Activated T-cell treated with anti-CD3 and anti-CD28 coated beads, Interleukin-2, amount 50 U/mL, for 4 hours (primary cell): Measurements from ENCODE around the gene TMEM132C. TPM values are rescaled to one million over a fixed set of nuclear protein-coding genes. Genes with fewer than 3 reads are reported as not detected.

Source experiments
- ATAC-seq, 2 donors: fragments of 200-7000 bp; cut with Tn5 transposase; one replicate each; pipeline ENCODE4 v1.10.0; 2021
- DNase-seq: peaks from one replicate; pipeline ENCODE4 v3.0.0-alpha.2; 2020
- H3K27me3 Mint-ChIP-seq: one replicate; pipeline ENCODE4 v1.8.0; 2021; ENCODE audit warnings: low read depth, mixed read lengths
- H3K36me3 Mint-ChIP-seq: one replicate; pipeline ENCODE4 v1.8.0; 2022; ENCODE audit warnings: mixed read lengths; ENCODE audit not compliant: insufficient read depth
- H3K4me1 Mint-ChIP-seq: one replicate; pipeline ENCODE4 v1.8.0; 2021; ENCODE audit warnings: low read depth, mixed read lengths
- H3K4me3 Mint-ChIP-seq: one replicate; pipeline ENCODE4 v1.8.0; 2021; ENCODE audit warnings: mild to moderate bottlenecking, moderate library complexity, mixed read lengths
- H3K9me3 Mint-ChIP-seq: one replicate; pipeline ENCODE4 v1.8.0; 2021; ENCODE audit warnings: mixed read lengths
- total RNA-seq, 3 donors: library from RNA; stranded (reverse); gene quantifications; one replicate each; pipeline ENCODE4 v1.2.1, GENCODE V29; 2021

Gene TMEM132C
- total RNA-seq, 3 donors from 2014 or later, result not detected

DNA sequence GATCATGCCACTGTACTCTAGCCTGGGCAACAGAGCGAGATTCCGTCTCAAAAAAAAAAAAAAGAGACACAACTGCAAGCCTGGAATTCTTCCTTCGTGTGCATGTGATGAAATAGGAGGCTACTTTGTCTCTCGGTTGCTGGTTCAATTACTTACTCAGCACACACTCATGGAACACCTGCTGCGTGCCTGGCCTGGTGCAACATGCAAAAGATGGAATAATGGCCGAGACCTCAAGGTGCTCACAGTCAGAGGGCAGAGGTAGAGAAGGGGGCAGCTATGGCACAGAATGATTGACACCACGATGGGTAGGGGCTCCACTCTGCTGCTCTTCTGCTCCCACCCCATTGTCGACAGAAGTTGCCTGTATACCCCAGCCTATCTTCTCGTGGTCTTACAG lies 444.5 kb downstream of the TMEM132C start:
- ATAC-seq (no peak), DNase-seq (no peak)
- Mint-ChIP-seq H3K4me1 (no peaks in the 10 kb centered on the region), H3K27me3 (no peaks in the 10 kb centered on the region), H3K4me3 (no peak overlapping the region), H3K9me3 (peaks cover 3% of the 10 kb centered on the region), H3K36me3 (no peaks in the 10 kb centered on the region)

DNA sequence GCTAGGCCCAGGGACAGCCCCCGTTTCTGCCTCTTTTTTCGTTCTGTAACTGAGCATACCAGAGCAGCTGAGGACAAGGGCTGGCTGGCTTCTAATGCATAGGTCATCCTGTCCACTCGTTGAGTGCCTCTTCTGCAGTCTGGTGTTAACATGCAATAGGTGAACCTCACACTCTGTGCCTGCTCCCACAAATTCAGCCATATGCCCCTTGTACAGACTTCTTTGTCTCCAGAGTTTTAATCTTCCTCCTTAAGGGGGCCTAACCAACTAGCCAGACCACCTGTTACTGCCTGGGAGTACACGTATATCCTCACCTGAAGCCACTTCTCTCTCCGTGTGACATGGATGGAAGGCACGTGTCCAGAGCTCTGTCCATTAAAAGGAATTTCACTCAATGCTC lies 445.7 kb downstream of the TMEM132C start:
- Mint-ChIP-seq H3K4me3 (no peak overlapping the region), H3K4me1 (no peaks in the 10 kb centered on the region), H3K27me3 (no peaks in the 10 kb centered on the region), H3K36me3 (no peaks in the 10 kb centered on the region), H3K9me3 (peaks cover 6% of the 10 kb centered on the region)
- DNase-seq (no peak), ATAC-seq (no peak)

DNA sequence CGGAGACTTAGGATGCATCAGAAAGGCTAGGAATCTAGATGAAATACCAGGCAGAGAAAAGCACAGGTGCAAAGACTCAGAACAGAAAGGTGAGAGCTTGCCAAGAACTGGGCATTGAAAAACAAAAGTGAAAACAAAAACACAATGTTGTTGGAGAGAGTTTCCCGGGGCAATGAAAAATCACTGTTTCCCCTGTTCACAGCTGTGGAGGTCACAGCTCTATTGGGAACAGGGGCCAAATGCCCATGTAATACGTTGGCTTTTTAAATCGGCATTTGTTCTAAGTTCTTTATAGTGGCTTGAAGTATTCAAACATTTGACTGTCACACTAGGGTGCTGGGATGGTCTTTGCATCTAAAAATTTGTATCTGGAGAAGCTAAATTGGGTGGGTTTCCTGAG lies 448.5 kb downstream of the TMEM132C start:
- no peaks in the 10 kb centered on the region for H3K4me1 Mint-ChIP-seq
- no peak for ATAC-seq

DNA sequence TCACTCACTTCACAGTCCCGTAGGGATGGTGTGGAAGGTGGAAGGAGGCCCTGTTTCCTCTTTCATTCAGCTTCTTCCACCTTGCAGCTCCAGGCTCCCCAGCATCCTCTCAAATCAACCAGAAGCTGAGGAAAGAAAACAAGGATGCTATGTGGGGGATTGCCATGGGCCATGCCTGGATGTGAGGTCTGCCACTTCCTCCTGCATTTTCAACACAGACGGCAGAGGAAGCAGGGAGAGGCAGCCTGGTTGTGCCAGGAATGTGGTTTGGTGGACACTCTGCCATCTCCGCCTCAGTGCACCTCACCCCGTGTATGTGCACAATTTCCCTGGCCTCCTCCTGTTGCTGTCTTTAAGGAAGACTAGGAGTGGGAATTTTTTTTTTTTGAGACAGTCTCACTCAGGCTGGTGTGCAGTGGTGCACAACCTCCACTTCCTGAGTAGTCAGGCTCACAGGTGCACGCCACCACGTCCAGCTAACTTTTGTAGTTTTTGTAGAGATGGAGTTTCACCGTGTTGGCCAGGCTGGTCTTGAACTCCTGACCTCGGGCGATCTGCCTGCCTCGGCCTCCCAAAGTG lies 457.6 kb downstream of the TMEM132C start:
- DNase-seq (no peak), ATAC-seq (no peak)
- Mint-ChIP-seq H3K36me3 (no peaks in the 10 kb centered on the region), H3K27me3 (peaks cover 10% of the 10 kb centered on the region), H3K9me3 (no peaks in the 10 kb centered on the region), H3K4me3 (no peak overlapping the region), H3K4me1 (peaks cover 2% of the 10 kb centered on the region)

More for the DNA sequence above, 448.5 kb downstream of the TMEM132C start:
- Mint-ChIP-seq H3K4me3 (no peak overlapping the region), H3K9me3 (peaks cover 10% of the 10 kb centered on the region), H3K36me3 (no peaks in the 10 kb centered on the region), H3K27me3 (no peaks in the 10 kb centered on the region)
- DNase-seq, result no peak

DNA sequence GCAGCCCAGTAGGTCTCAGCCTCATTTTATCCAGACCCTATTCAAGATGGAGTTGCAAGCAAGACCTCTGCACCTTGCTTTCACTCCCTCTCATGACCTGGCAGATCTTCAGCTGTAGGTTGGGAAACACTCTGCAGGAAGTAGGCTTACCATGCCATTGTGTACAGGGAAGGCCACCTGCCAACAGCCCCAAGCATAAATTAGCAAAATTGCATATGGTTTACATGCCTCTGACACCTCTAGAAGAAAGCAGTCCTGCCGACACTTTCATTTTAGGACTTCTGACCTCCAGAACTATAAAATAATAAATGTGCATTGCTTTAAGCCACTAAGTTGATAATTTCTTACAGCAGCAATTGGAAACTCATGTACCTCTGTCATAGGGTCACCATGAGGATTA lies 459.9 kb downstream of the TMEM132C start:
- ATAC-seq (no peak), DNase-seq (no peak)
- H3K36me3 Mint-ChIP-seq, result no peaks in the 10 kb centered on the region
- H3K27me3 Mint-ChIP-seq, result peaks cover 11% of the 10 kb centered on the region
- no peak overlapping the region for H3K4me3 Mint-ChIP-seq
- no peaks in the 10 kb centered on the region for H3K9me3 Mint-ChIP-seq
- H3K4me1 Mint-ChIP-seq, result peaks cover 2% of the 10 kb centered on the region

DNA sequence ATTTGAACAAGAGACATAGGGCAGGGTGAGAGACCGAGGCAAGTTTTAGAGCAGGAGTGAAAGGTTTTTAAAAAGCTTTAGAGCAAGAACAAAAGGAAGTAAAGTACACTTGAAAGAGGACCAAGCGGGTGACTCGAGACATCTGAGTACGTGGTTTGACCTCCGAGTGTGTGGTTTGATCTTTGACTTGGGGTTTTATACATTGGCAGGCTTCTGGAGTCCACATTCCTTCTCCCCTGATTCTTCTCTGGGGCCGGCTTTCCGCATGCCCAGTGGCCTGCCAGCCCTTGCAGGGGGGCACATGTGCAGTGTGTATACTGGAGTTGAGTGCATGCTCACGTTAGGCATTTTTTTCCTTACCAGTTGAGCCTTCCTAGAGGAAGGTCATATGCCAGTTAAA lies 460.5 kb downstream of the TMEM132C start:
- no peaks in the 10 kb centered on the region for H3K36me3 Mint-ChIP-seq
- DNase-seq (no peak), ATAC-seq (no peak)
- H3K4me1 Mint-ChIP-seq, result peaks cover 2% of the 10 kb centered on the region
- H3K27me3 Mint-ChIP-seq, result peaks cover 11% of the 10 kb centered on the region
- H3K4me3 Mint-ChIP-seq, result no peak overlapping the region
- H3K9me3 Mint-ChIP-seq, result no peaks in the 10 kb centered on the region

DNA sequence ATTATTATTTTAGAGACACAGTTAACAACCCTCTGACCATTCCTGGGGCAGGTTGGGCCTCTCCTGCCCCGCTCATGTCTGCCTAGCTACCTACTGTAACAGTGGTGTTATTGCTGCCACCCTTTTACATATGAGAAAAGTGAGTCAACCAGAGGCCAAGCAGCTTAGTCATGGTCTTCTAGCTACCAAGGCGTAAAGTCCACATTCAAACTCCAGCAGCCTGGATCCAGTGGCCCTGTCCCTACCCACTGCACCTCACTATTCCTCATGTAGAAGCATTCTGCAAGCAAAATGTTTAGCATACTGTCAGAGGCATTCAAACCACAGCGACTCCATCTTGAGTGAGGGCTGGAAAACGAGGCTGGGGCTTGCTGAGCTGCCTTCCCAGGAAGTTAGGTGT lies 461.0 kb downstream of the TMEM132C start:
- no peak overlapping the region for H3K4me3 Mint-ChIP-seq
- ATAC-seq, result no peak
- peaks cover 11% of the 10 kb centered on the region for H3K27me3 Mint-ChIP-seq
- no peak for DNase-seq
- no peaks in the 10 kb centered on the region for H3K9me3 Mint-ChIP-seq
- H3K36me3 Mint-ChIP-seq, result no peaks in the 10 kb centered on the region
- H3K4me1 Mint-ChIP-seq, result peaks cover 2% of the 10 kb centered on the region

DNA sequence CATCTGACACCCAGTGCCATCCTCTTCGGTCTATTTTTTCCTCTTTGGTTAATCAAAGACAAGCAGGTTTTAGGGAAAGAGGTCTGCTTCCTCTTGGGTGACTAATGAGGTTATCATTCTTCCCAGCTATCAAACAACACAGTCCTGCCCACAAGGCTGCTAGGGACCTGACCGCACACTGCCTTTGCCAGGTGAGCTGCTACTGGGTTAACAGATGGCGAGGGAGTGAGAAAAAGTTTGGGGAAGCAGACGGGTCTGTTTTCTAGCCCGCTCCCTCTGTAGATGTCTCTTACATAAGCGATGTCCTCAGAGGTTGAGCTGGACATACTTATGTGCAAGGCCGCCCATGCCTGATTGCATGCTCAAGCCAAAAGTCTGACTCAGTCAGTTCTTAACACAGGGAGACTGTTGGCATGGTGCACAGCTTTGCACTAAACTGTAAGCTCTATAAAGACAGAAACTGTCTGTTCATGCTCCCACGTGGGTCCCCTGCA lies 462.7 kb downstream of the TMEM132C start:
- Mint-ChIP-seq H3K4me1 (peaks cover 2% of the 10 kb centered on the region), H3K27me3 (peaks cover 11% of the 10 kb centered on the region), H3K36me3 (no peaks in the 10 kb centered on the region), H3K4me3 (no peak overlapping the region), H3K9me3 (no peaks in the 10 kb centered on the region)
- ATAC-seq (no peak), DNase-seq (no peak)

DNA sequence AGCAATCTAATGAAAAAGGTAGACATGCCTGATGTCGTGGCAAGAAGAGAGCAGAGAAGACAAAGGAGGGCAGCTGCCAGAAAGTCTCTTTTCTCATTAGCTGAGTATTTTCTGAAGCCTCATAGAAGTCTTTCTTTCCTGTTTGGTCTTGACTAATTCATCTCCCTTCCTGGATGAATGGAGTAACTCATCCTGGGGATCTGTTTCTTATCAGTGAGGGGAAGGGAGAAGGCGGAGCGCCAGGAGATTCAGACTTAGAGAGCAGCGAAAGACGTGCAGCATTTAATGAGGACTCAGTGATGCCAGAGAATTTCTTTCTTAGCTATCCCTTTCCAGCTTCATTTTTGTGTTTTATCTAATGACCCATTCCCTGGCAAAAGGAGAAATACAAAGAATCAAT lies 467.4 kb downstream of the TMEM132C start:
- Mint-ChIP-seq H3K27me3 (peaks cover 3% of the 10 kb centered on the region), H3K9me3 (peaks cover 6% of the 10 kb centered on the region), H3K4me1 (no peaks in the 10 kb centered on the region), H3K4me3 (no peak overlapping the region), H3K36me3 (no peaks in the 10 kb centered on the region)
- no peak for DNase-seq
- no peak for ATAC-seq

DNA sequence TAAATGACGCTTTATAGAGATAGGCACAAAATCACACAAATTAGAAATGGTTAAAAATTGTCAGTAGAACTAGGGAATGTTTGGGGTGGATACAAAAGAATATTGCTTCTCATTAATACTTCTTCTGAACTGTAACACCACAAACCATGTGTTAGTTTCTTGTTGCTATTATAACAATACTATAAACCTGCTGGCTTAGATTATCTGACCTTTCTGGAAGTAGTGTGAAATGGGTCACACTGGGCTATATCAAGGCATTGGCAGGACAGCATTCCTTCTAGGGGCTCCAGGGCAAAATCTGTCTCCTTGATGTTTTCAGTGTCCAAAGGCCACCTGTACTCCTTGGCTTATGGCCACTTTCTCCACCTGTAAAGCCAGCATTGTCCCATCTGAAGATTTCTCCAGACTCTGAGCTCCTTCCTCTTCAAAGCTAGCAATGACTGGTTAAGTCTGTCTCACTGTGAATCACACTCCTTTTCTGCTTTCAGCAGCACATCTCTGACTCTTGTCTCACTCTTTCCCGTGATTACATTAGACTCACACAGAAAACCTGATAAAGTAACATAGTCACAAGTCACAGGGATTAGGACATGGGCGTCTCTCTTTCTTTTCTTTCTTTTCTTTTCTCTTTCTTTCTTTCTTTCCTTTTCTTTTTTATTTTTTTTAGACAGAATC lies 470.5 kb downstream of the TMEM132C start:
- H3K36me3 Mint-ChIP-seq, result no peaks in the 10 kb centered on the region
- ATAC-seq (no peak), DNase-seq (no peak)

DNA sequence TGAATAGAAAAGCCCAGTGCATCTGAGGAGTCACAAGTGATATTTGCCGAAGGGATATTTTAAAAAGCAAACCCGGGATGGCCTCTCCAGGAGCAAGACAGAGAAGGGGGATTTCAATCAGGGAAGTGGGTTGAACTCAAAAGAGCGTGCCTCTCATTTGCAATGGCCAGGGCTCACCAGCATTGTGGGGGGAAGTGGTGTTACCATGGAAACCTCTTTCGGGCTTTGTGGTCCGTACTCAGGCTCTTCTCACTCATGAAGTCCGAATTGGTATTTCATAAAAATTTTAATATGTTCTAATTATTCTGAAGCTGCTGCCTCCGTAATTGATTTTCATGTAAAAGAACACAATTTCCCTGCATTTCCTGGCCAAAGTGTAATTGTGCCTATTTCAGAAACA lies 476.9 kb downstream of the TMEM132C start:
- Mint-ChIP-seq H3K4me1 (peaks cover 8% of the 10 kb centered on the region), H3K9me3 (peaks cover 11% of the 10 kb centered on the region), H3K4me3 (no peak overlapping the region), H3K27me3 (no peaks in the 10 kb centered on the region), H3K36me3 (no peaks in the 10 kb centered on the region)
- DNase-seq, result no peak
- no peak for ATAC-seq

More for the DNA sequence above, 470.5 kb downstream of the TMEM132C start:
- H3K4me1 Mint-ChIP-seq, result no peaks in the 10 kb centered on the region
- peaks cover 12% of the 10 kb centered on the region for H3K9me3 Mint-ChIP-seq
- no peak overlapping the region for H3K4me3 Mint-ChIP-seq
- H3K27me3 Mint-ChIP-seq, result no peaks in the 10 kb centered on the region

DNA sequence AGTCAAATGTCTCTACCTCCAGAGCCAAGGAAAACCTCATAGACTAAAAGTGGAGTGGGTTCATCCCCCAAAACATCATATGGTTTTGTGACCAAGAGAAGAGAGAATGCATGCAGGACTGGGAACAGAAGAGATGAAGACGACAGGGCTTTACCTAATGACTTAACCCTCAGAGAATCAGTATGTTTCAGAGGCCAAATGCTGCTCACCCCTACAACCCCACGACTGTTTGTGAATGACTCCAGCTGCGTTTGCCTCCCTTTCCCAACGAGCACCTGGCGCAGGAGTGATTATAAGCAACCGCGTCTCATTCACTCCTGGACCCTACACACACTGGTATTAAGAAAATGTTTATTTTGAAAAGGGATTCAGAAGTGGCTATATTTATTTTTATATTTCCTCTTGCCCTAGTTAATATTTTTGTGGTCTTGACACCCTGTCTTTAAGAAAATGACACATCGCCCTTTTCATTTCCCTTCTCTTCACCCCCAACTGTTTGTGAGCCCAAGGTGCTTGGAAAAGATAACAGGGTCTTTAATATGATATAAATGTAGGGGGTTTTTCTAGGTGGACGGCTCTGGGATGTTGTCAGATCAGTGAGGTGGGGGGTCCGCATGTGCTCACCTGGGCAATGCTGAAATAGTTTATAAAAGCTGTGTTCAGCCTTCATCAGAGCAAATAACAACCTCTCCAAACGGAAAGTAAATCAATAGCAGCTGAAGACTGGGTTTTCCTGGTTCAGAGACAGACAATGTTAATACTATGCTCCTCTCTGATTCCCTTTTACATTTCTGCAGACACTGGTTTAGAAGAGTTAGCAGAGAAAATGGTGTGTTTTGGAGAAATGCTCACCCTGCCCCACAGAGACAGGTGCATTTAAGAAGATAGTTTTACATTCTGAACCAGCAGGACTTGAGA lies 479.1 kb downstream of the TMEM132C start:
- Mint-ChIP-seq H3K36me3 (no peaks in the 10 kb centered on the region), H3K4me3 (no peak overlapping the region), H3K27me3 (no peaks in the 10 kb centered on the region), H3K4me1 (peaks cover 8% of the 10 kb centered on the region), H3K9me3 (no peaks in the 10 kb centered on the region)
- ATAC-seq, result no peak
- DNase-seq, result no peak

DNA sequence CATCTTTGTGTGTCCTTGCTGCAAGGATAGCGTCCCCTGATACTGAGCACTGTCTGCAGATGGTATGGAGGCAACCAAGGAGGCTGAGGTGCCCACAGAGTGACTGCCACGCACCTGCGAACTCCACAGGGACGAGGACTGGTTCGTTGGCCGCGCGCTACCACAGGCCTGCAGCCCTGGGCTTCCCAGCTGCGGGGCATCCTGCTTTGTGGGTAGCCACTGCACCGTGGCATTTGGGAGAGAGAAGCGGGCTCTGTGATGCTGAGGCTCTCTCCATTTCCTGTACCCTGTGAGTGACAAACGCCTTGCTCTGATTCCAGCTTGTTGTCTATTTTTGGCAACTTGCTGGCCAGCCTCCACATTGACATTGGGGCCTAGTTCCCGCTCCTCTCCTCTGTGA lies 480.5 kb downstream of the TMEM132C start:
- Mint-ChIP-seq H3K4me3 (no peak overlapping the region), H3K27me3 (no peaks in the 10 kb centered on the region), H3K4me1 (peaks cover 8% of the 10 kb centered on the region), H3K9me3 (no peaks in the 10 kb centered on the region), H3K36me3 (no peaks in the 10 kb centered on the region)
- ATAC-seq, result no peak
- DNase-seq, result no peak

DNA sequence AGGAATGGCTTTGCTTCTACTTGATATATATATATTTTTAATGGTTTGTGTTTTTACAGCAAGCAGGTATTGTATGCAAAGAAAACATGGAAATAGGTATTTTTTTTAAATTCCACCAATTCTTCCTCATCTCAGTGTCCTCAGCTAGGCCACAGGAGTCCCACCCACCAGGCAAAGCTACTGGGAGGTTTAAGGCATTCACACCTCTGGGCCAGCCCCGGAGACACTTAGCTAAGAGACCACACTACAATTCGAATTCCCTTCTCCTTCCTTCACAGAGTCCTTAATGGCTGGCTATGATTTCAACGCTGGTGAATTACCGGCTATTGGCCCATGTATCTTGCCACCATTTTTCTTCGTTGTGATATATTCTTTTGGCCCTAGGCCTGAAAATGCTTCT lies 485.4 kb downstream of the TMEM132C start:
- ATAC-seq (no peak), DNase-seq (no peak)
- Mint-ChIP-seq H3K36me3 (no peaks in the 10 kb centered on the region), H3K4me1 (no peaks in the 10 kb centered on the region), H3K4me3 (no peak overlapping the region), H3K9me3 (peaks cover 4% of the 10 kb centered on the region), H3K27me3 (no peaks in the 10 kb centered on the region)
